ENCODE data around the gene ATP10D.

The ATP10D gene

DNA sequence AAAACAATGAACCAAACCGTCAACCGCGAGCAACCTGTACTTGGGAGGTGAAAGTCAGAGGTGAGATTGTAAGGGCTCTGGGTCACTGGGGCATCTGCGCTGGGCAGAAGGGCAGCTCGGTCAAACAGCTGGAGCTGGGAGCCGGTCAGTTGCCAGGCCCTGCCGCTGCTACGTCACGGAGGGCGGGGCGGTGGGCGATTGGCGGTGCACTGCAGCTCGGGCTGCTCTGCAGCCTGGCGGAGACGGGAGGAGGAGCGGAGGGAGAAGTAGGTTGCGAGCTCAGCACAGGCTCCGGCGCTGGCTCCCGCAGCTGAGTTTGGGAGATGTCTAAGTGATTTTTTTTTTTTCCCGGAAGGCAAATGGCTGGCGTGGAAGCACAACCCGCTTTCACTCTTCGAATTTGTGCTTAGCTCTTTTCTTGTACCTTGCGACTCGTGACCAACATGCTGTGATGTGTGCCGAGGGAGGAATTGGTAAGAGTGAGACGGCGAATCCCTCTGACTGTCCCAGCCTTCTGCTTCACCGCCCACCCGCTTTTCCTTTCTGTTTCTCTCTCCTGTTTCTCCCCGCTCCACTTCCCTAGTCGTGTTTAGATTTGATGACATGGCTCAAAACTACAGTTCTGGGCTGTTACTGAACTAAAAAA lies at the start of gene ATP10D:
TSS of gene ATP10D (plus strand) at position 229 of the 646 bp plus-strand sequence. CDS start 27,266 bp downstream, outside the sequence.
- no peak for TF ChIP-seq PPARA (CRISPR knock-in tag; IDR thresholded peaks at IDR 0.05; ENCODE audit: borderline replicate concordance)
- peak; percentile 21; the same call in 1 of the 2 replicates for TF ChIP-seq TCF4 (CRISPR knock-in tag; IDR thresholded peaks at IDR 0.05; ENCODE audit: borderline replicate concordance)
- TF ChIP-seq, protein P1, sequence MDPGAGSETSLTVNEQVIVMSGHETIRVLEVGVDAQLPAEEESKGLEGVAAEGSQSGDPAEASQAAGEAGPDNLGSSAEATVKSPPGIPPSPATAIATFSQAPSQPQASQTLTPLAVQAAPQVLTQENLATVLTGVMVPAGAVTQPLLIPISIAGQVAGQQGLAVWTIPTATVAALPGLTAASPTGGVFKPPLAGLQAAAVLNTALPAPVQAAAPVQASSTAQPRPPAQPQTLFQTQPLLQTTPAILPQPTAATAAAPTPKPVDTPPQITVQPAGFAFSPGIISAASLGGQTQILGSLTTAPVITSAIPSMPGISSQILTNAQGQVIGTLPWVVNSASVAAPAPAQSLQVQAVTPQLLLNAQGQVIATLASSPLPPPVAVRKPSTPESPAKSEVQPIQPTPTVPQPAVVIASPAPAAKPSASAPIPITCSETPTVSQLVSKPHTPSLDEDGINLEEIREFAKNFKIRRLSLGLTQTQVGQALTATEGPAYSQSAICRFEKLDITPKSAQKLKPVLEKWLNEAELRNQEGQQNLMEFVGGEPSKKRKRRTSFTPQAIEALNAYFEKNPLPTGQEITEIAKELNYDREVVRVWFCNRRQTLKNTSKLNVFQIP (CRISPR knock-in tag; IDR thresholded peaks at IDR 0.05; ENCODE audit: borderline replicate concordance, low read depth): no peak
- TF ChIP-seq GLIS3 (CRISPR knock-in tag; IDR thresholded peaks at IDR 0.05): 0 out of 2 replicates have a peak, but pooled peaks have one; percentile 33
- peak; percentile 99 for ATAC-seq

- TF ChIP-seq ISL1 (CRISPR knock-in tag; IDR thresholded peaks at IDR 0.05) (no peak), ESRRG (CRISPR knock-in tag; IDR thresholded peaks at IDR 0.05) (no peak), GLIS3 (CRISPR knock-in tag; IDR thresholded peaks at IDR 0.05) (no peak), BACH2 (CRISPR knock-in tag; IDR thresholded peaks at IDR 0.05; ENCODE audit: borderline replicate concordance) (no peak), RARB (CRISPR knock-in tag; IDR thresholded peaks at IDR 0.05) (no peak), ZFP3 (CRISPR knock-in tag; IDR thresholded peaks at IDR 0.05) (no peak), ZFP30 (CRISPR knock-in tag; IDR thresholded peaks at IDR 0.05) (no peak), TCF4 (CRISPR knock-in tag; IDR thresholded peaks at IDR 0.05; ENCODE audit: borderline replicate concordance) (no peak), ZNF8 (CRISPR knock-in tag; IDR thresholded peaks at IDR 0.05) (no peak), CSDC2 (CRISPR knock-in tag; IDR thresholded peaks at IDR 0.05) (no peak), PPARA (CRISPR knock-in tag; IDR thresholded peaks at IDR 0.05; ENCODE audit: borderline replicate concordance) (no peak), CREB5 (CRISPR knock-in tag; IDR thresholded peaks at IDR 0.05; ENCODE audit: low read depth) (no peak), ZNF70 (CRISPR knock-in tag; IDR thresholded peaks at IDR 0.05) (no peak), ZNF565 (CRISPR knock-in tag; conservative IDR thresholded peaks at IDR 0.05; ENCODE audit: low read depth) (no peak)
- no peak for ATAC-seq
Measured at GRCh38 chr4:47442980-47443379, 42.1 kb upstream of the ATP10D start.

- TF ChIP-seq SNAI2 (CRISPR knock-in tag; IDR thresholded peaks at IDR 0.05): no peak
- TF ChIP-seq ZFP3 (CRISPR knock-in tag; IDR thresholded peaks at IDR 0.05): no peak
- no peak for TF ChIP-seq GLIS3 (CRISPR knock-in tag; IDR thresholded peaks at IDR 0.05)
- TF ChIP-seq CREB5 (CRISPR knock-in tag; IDR thresholded peaks at IDR 0.05; ENCODE audit: low read depth): no peak
- no peak for TF ChIP-seq ZNF70 (CRISPR knock-in tag; IDR thresholded peaks at IDR 0.05)
- TF ChIP-seq PATZ1 (CRISPR knock-in tag; IDR thresholded peaks at IDR 0.05; ENCODE audit: borderline replicate concordance): no peak
- no peak for TF ChIP-seq OSR1 (CRISPR knock-in tag; IDR thresholded peaks at IDR 0.05)
- no peak for TF ChIP-seq CSDC2 (CRISPR knock-in tag; IDR thresholded peaks at IDR 0.05)
- TF ChIP-seq TCF4 (CRISPR knock-in tag; IDR thresholded peaks at IDR 0.05; ENCODE audit: borderline replicate concordance): no peak
- no peak for TF ChIP-seq PPARA (CRISPR knock-in tag; IDR thresholded peaks at IDR 0.05; ENCODE audit: borderline replicate concordance)
- TF ChIP-seq RARB (CRISPR knock-in tag; IDR thresholded peaks at IDR 0.05): no peak
- no peak for TF ChIP-seq ZC3H10 (CRISPR knock-in tag; IDR thresholded peaks at IDR 0.05)
- TF ChIP-seq, protein P2, sequence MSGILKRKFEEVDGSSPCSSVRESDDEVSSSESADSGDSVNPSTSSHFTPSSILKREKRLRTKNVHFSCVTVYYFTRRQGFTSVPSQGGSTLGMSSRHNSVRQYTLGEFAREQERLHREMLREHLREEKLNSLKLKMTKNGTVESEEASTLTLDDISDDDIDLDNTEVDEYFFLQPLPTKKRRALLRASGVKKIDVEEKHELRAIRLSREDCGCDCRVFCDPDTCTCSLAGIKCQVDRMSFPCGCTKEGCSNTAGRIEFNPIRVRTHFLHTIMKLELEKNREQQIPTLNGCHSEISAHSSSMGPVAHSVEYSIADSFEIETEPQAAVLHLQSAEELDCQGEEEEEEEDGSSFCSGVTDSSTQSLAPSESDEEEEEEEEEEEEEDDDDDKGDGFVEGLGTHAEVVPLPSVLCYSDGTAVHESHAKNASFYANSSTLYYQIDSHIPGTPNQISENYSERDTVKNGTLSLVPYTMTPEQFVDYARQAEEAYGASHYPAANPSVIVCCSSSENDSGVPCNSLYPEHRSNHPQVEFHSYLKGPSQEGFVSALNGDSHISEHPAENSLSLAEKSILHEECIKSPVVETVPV (CRISPR knock-in tag; IDR thresholded peaks at IDR 0.05): no peak
- no peak for TF ChIP-seq ISL1 (CRISPR knock-in tag; IDR thresholded peaks at IDR 0.05)
- no peak for TF ChIP-seq ZFP30 (CRISPR knock-in tag; IDR thresholded peaks at IDR 0.05)
- ATAC-seq: no peak
Measured at GRCh38 chr4:47444031-47444430, 41.0 kb upstream of the ATP10D start.

All from SK-N-SH treated with all-trans-retinoic acid at 6 μM for 48 hours (cell line).